HG03378 (cell line): ENCODE measurements around the gene PTPRA.
"Not testable (repeated sequence)": the region's sequence is repeated elsewhere in the genome, so short reads cannot be mapped to it uniquely, and the experiment has no call there.

Source experiments
- ATAC-seq: cut with Tn5 transposase; IDR thresholded peaks from one replicate; pipeline ENCODE4 v1.9.1; 2021; ENCODE audit warnings: mild to moderate bottlenecking, moderate library complexity; ENCODE audit not compliant: unreplicated experiment

PTPRA gene

GRCh38 chr20:2984028-2984501, 110.8 kb downstream of the PTPRA start:
- ATAC-seq = no peak

GRCh38 chr20:2984956-2985661, 111.8 kb downstream of the PTPRA start:
- ATAC-seq = no peak

GRCh38 chr20:2986466-2986865, 113.2 kb downstream of the PTPRA start:
- ATAC-seq = no peak

- ATAC-seq = no peak
These were observed 114.6 kb downstream of the PTPRA start for GRCh38 chr20:2987861-2988260.

- no peak for ATAC-seq
These were observed 118.3 kb downstream of the PTPRA start for GRCh38 chr20:2991532-2991931.

GRCh38 chr20:2993250-2993649, 120.0 kb downstream of the PTPRA start:
- ATAC-seq = no peak

- no peak for ATAC-seq
These were observed 122.5 kb downstream of the PTPRA start for GRCh38 chr20:2995796-2996195.

GRCh38 chr20:2998728-2999127, 125.4 kb downstream of the PTPRA start:
- no peak for ATAC-seq

GRCh38 chr20:3000852-3001523, 127.7 kb downstream of the PTPRA start:
- ATAC-seq = no peak

GRCh38 chr20:3003416-3003815, 130.1 kb downstream of the PTPRA start:
- ATAC-seq = no peak

- ATAC-seq = no peak
These were observed 137.9 kb downstream of the PTPRA start for GRCh38 chr20:3010985-3011723.

GRCh38 chr20:3011752-3012151, 138.5 kb downstream of the PTPRA start:
- ATAC-seq = no peak

- no peak for ATAC-seq
These were observed 140.5 kb downstream of the PTPRA start for GRCh38 chr20:3013771-3014170.

- no peak for ATAC-seq
These were observed 140.9 kb downstream of the PTPRA start for GRCh38 chr20:3014179-3014578.

- ATAC-seq = no peak
These were observed 141.4 kb downstream of the PTPRA start for GRCh38 chr20:3014662-3015061.

GRCh38 chr20:3015302-3015701, 142.0 kb downstream of the PTPRA start:
- ATAC-seq = not testable (repeated sequence)

GRCh38 chr20:3021327-3021726, 148.0 kb downstream of the PTPRA start:
- ATAC-seq = no peak

- no peak for ATAC-seq
These were observed 148.5 kb downstream of the PTPRA start for GRCh38 chr20:3021777-3022176.

- not testable (repeated sequence) for ATAC-seq
These were observed 149.5 kb downstream of the PTPRA start for GRCh38 chr20:3022559-3023490.

- ATAC-seq = no peak
These were observed 154.7 kb downstream of the PTPRA start for GRCh38 chr20:3027987-3028386.
